Brain microvascular endothelial cell (primary cell): ENCODE results near the gene TBCB.
A peak's percentile ranks its signal among the peaks of the same experiment; 100 is the strongest.

Experiments
- DNase-seq: peaks from one replicate; pipeline ENCODE4 v3.0.0-alpha.2; 2020
- H3K27ac ChIP-seq: fragments of 250-450 bp; sonication (Bioruptor Pico); 2 replicates; pipeline ENCODE4 v1.5.1; 2020; ENCODE audit warnings: mild to moderate bottlenecking, moderate library complexity
- H3K27me3 ChIP-seq: fragments of 250-450 bp; sonication (Bioruptor Pico); replicated peaks from 2 replicates; pipeline ENCODE4 v1.5.1; 2020; ENCODE audit warnings: mild to moderate bottlenecking
- H3K36me3 ChIP-seq: fragments of 250-450 bp; sonication (Bioruptor Pico); replicated peaks from 2 replicates; pipeline ENCODE4 v1.5.1; 2020; ENCODE audit warnings: mild to moderate bottlenecking
- H3K4me3 ChIP-seq: 2 replicates; pipeline ENCODE4 v1.5.1; 2011; ENCODE audit warnings: low read depth, mild to moderate bottlenecking, control low read depth, low read length, moderate library complexity
- in situ Hi-C: cut with HindIII; loops from 2 replicates; pipeline ENCODE4 v1.10.0; 2017; ENCODE audit warnings: low sequenced_read_pairs, low pct_ligation_motif_present
- TF ChIP-seq, protein P1 (sequence below): IDR thresholded peaks from 2 replicates; pipeline ENCODE4 v1.5.1; 2011; ENCODE audit warnings: low read depth, mild to moderate bottlenecking, moderate library complexity, low read length, control low read depth, inconsistent platforms; ENCODE audit errors: missing control alignments

TBCB gene

GRCh38 chr19:36152019-36152351 lies 36.7 kb downstream of the TBCB start:
- H3K36me3 ChIP-seq = peaks cover 41% of the 10 kb centered on the region
- TF ChIP-seq, protein P1, sequence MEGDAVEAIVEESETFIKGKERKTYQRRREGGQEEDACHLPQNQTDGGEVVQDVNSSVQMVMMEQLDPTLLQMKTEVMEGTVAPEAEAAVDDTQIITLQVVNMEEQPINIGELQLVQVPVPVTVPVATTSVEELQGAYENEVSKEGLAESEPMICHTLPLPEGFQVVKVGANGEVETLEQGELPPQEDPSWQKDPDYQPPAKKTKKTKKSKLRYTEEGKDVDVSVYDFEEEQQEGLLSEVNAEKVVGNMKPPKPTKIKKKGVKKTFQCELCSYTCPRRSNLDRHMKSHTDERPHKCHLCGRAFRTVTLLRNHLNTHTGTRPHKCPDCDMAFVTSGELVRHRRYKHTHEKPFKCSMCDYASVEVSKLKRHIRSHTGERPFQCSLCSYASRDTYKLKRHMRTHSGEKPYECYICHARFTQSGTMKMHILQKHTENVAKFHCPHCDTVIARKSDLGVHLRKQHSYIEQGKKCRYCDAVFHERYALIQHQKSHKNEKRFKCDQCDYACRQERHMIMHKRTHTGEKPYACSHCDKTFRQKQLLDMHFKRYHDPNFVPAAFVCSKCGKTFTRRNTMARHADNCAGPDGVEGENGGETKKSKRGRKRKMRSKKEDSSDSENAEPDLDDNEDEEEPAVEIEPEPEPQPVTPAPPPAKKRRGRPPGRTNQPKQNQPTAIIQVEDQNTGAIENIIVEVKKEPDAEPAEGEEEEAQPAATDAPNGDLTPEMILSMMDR = no peak
- DNase-seq = no peak
- no peaks in the 10 kb centered on the region for H3K27me3 ChIP-seq
- peak overlapping the region; percentile 47 for H3K4me3 ChIP-seq
- peak overlapping the region; percentile 16 for H3K27ac ChIP-seq
- in situ Hi-C loops = no loop called here

DNA sequence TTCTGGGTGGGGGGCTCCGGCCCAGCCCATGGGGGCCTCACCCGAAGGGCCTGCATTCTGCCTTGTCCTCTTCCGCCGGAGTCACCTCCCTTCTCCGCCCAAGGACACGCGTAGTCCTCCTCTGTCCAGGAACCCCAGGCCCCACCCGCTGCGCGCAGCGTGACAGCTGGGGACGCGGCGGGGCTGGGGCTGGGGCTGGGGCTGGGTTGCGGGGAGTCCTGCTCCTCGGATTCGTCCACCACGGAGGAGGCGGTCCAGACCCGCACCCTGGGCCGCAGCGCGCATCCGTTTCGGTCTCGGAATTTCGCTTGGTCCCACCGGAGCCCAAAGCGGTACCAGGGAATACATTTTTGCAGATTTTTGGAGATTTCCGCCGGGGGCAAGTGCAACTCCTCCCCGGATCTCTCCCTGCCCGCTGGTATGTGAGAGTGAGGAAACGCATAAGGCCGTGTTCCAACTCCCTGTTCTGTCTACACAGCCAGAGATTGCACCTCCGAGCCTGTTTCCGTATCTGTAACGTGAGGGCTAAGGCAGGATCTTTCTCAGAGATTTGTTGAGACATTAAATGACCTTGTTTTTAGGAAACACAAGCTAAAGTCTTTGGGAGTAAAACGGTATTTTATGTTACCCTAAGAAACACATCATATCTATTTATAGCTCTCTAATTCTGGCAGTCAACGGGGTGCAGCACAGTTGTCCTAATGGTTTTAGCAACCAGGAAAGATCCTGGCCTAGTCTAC lies 37.3 kb downstream of the TBCB start, which contains the start of gene COX7A1:
Gene COX7A1, minus strand, starts transcription at position 96 of the 740 bp plus-strand sequence. Its CDS starts 40 bp downstream, at position 56.
- Histone ChIP-seq H3K27me3 (no peaks in the 10 kb centered on the region), H3K4me3 (peak within 1 kb of the TSS; percentile 47), H3K36me3 (peaks cover 35% of the 10 kb centered on the region), H3K27ac (peak within 1 kb of the TSS; percentile 16)
- peak; percentile 38 for DNase-seq
- in situ Hi-C loops = no loop called here
- TF ChIP-seq, protein P1 = no peak

GRCh38 chr19:36153126-36153525 lies 37.9 kb downstream of the TBCB start:
- Histone ChIP-seq H3K27me3 (no peaks in the 10 kb centered on the region), H3K27ac (no peak overlapping the region), H3K4me3 (no peak overlapping the region), H3K36me3 (peaks cover 29% of the 10 kb centered on the region)
- no peak for DNase-seq
- in situ Hi-C loops = no loop called here
- TF ChIP-seq, protein P1 = no peak

- Histone ChIP-seq H3K4me3 (no peak overlapping the region), H3K27ac (no peak overlapping the region), H3K36me3 (no peaks in the 10 kb centered on the region), H3K27me3 (no peaks in the 10 kb centered on the region)
- in situ Hi-C loops = no loop called here
- no peak for DNase-seq
- TF ChIP-seq, protein P1 = no peak
Observed at GRCh38 chr19:36160821-36161596, 45.7 kb downstream of the TBCB start.

GRCh38 chr19:36163813-36164212 lies 48.5 kb downstream of the TBCB start:
- Histone ChIP-seq H3K27ac (no peak overlapping the region), H3K36me3 (no peaks in the 10 kb centered on the region), H3K4me3 (no peak overlapping the region), H3K27me3 (no peaks in the 10 kb centered on the region)
- in situ Hi-C loops = no loop called here
- no peak for DNase-seq
- TF ChIP-seq, protein P1 = no peak
